Erythroblast (primary cell): ENCODE measurements around the gene LIN28A.

Experiments
- GATA1 ChIP-seq: IDR thresholded peaks from 2 replicates; pipeline ENCODE4 v1.6.1; 2011; ENCODE audit warnings: low read depth, mild to moderate bottlenecking, control low read depth, low read length, moderate library complexity
- POLR2A ChIP-seq: IDR thresholded peaks from 2 replicates; pipeline ENCODE4 v1.6.1; 2011; ENCODE audit warnings: mild to moderate bottlenecking, low read length

- TF ChIP-seq POLR2A = no peak
- TF ChIP-seq GATA1 = no peak
These were observed 68.4 kb downstream of the LIN28A start for GRCh38 chr1:26478988-26479387.
